SHP77 treated with DMSO at 0.1 percent for 48 hours (cell line): ENCODE results near the gene DUSP18.
A peak's percentile ranks its signal among the peaks of the same experiment; 100 is the strongest.
"Not testable (repeated sequence)": the region's sequence is repeated elsewhere in the genome, so short reads cannot be mapped to it uniquely, and the experiment has no call there.

Source experiments
- DNase-seq: peaks from one replicate; lab custom pipeline; 2025; lab: John Stamatoyannopoulos, UW

DUSP18 gene

GRCh38 chr22:30679895-30680690 lies 12.4 kb upstream of the DUSP18 start:
- not testable (repeated sequence) for DNase-seq

GRCh38 chr22:30676565-30676964 lies 8.9 kb upstream of the DUSP18 start:
- not testable (repeated sequence) for DNase-seq

GRCh38 chr22:30675436-30675835 lies 7.8 kb upstream of the DUSP18 start:
- DNase-seq, result no peak

- no peak for DNase-seq
These were observed 6.8 kb upstream of the DUSP18 start for GRCh38 chr22:30674482-30674881.

GRCh38 chr22:30673136-30673535 lies 5.5 kb upstream of the DUSP18 start:
- no peak for DNase-seq

GRCh38 chr22:30671071-30671470 lies 3.4 kb upstream of the DUSP18 start:
- DNase-seq, result no peak

GRCh38 chr22:30668386-30668710 lies 673 bp upstream of the DUSP18 start:
- no peak for DNase-seq

- DNase-seq, result no peak
These were observed 575 bp downstream of the DUSP18 start for GRCh38 chr22:30667107-30667493.

- DNase-seq, result no peak
These were observed 1.9 kb downstream of the DUSP18 start for GRCh38 chr22:30665786-30666185.

- no peak for DNase-seq
These were observed 2.4 kb downstream of the DUSP18 start for GRCh38 chr22:30665266-30665665.

- no peak for DNase-seq
These were observed 2.9 kb downstream of the DUSP18 start for GRCh38 chr22:30664798-30665197.

GRCh38 chr22:30662040-30662439 lies 5.6 kb downstream of the DUSP18 start:
- DNase-seq, result peak; percentile 5

- no peak for DNase-seq
These were observed 12.1 kb downstream of the DUSP18 start for GRCh38 chr22:30655532-30655931.

GRCh38 chr22:30654361-30654760 lies 13.3 kb downstream of the DUSP18 start:
- DNase-seq, result no peak

GRCh38 chr22:30652852-30653251 lies 14.8 kb downstream of the DUSP18 start:
- DNase-seq, result no peak

GRCh38 chr22:30650508-30651116 lies 17.1 kb downstream of the DUSP18 start:
- DNase-seq, result no peak

- no peak for DNase-seq
These were observed 18.2 kb downstream of the DUSP18 start for GRCh38 chr22:30649430-30650007.

- no peak for DNase-seq
These were observed 18.9 kb downstream of the DUSP18 start for GRCh38 chr22:30648825-30649224.

GRCh38 chr22:30647536-30647935 lies 20.1 kb downstream of the DUSP18 start:
- no peak for DNase-seq

GRCh38 chr22:30646518-30647160 lies 21.0 kb downstream of the DUSP18 start:
- DNase-seq, result no peak

GRCh38 chr22:30643055-30643875 lies 24.4 kb downstream of the DUSP18 start:
- DNase-seq, result no peak

GRCh38 chr22:30640839-30641430 lies 26.7 kb downstream of the DUSP18 start:
- no peak for DNase-seq
